Stomach (tissue), 9 donors: Measurements from ENCODE around the gene IGSF21. TPM values are rescaled to one million over a fixed set of nuclear protein-coding genes. Genes with fewer than 3 reads are reported as not detected.
A peak's percentile ranks its signal among the peaks of the same experiment; 100 is the strongest.

Source experiments
- DNase-seq, 2 donors: peaks; one replicate each; pipeline versions ENCODE4 v3.0.0 to v3.0.0-alpha.2; 2013 to 2019
- H3K27ac ChIP-seq, 5 donors: fragments of 200-600 bp in 4 of 5; sonication (generic) in 4 of 5; one replicate each; pipeline ENCODE4 v1.5.1; 2013 to 2019; ENCODE audit warnings: mild to moderate bottlenecking in 1 of 5, moderate library complexity in 1 of 5
- H3K27me3 ChIP-seq, 3 donors: fragments of 200-600 bp; sonication (generic); one replicate each; pipeline ENCODE4 v1.5.1; 2017 to 2019; ENCODE audit warnings: mixed run types in 1 of 3
- H3K36me3 ChIP-seq, 4 donors: fragments of 200-600 bp; sonication (generic); 1 replicate in 3 of 4; 2 replicates in 1 of 4; pipeline ENCODE4 v1.5.1; 2016 to 2019
- H3K4me1 ChIP-seq, 4 donors: fragments of 200-600 bp; sonication (generic); one replicate each; pipeline ENCODE4 v1.5.1; 2016 to 2019
- H3K4me3 ChIP-seq, 4 donors: fragments of 200-600 bp; sonication (generic) in 3 of 4; one replicate each; pipeline ENCODE4 v1.5.1; 2016 to 2019; ENCODE audit warnings: mild to moderate bottlenecking in 1 of 4
- H3K9me3 ChIP-seq, 4 donors: fragments of 200-600 bp; sonication (generic); one replicate each; pipeline ENCODE4 v1.5.1; 2016 to 2019
- CTCF ChIP-seq, 7 experiments: fragments of 450-650 bp in 4 of 7; fragments of 200-600 bp in 3 of 7; sonication (generic) in 3 of 7; IDR thresholded peaks; one replicate each; pipeline ENCODE4 v1.5.1; 2016 to 2019; ENCODE audit warnings: antibody characterized with exemption in 7 of 7, control low read depth in 2 of 7, mild to moderate bottlenecking in 1 of 7
- EP300 ChIP-seq: sonication (generic); formaldehyde crosslinking; IDR thresholded peaks from one replicate; pipeline ENCODE4 v1.6.1; 2017; ENCODE audit warnings: antibody characterized with exemption
- POLR2A ChIP-seq, 4 donors: fragments of 450-650 bp; IDR thresholded peaks; one replicate each; pipeline ENCODE4 v1.6.1; 2016; ENCODE audit warnings: antibody characterized with exemption in 4 of 4, control low read depth in 2 of 4, mild to moderate bottlenecking in 1 of 4, moderate library complexity in 1 of 4
- POLR2AphosphoS5 ChIP-seq, 3 donors: sonication (generic); formaldehyde crosslinking; IDR thresholded peaks; one replicate each; pipeline ENCODE4 v1.6.1; 2016; ENCODE audit warnings: antibody characterized with exemption in 3 of 3
- WGBS, 5 donors: extraction: QIAGEN DNeasy Blood & Tissue Kit in 3 of 5; methylation state at CpG; one replicate each; pipeline versions ENCODE4 v1.1.5 to v1.1.7; 2013 to 2018; 5-methylcytosine and 5-hydroxymethylcytosine counted together
- intact Hi-C: fragments of 100-400 bp; cut with DNase I; formaldehyde crosslinking; loops from one replicate; pipeline ENCODE4 v1.15.1; 2023; ENCODE audit warnings: low total_unique reads
- polyA plus RNA-seq, 3 donors: library from polyadenylated mRNA; stranded (reverse); fragments of 200-250 nt; gene quantifications; one replicate each; pipeline ENCODE4 v1.2.3, GENCODE V29; 2013
- total RNA-seq, 5 donors: library from RNA; depleted of rRNA; stranded (reverse); fragments of >200 nt; gene quantifications; one replicate each; pipeline versions ENCODE4 v1.1.0 to v1.2.3, GENCODE V29; 2014 to 2016
- donor health status: healthy with polysubstance abuse.
- donor health status: Bipolar disorder and iron deficiency.
- donor health status: healthy.

Gene IGSF21
- total and polyA plus RNA-seq, 8 donors, result 0.25 to 2.0 (median 1.1) TPM; not detected in 3

- intact Hi-C loops, result no loop called here
- no peak for TF ChIP-seq CTCF (IDR thresholded peaks at IDR 0.05)
- no peak for TF ChIP-seq POLR2AphosphoS5 (IDR thresholded peaks at IDR 0.05)
- H3K4me1 ChIP-seq, result no peaks in the 10 kb centered on the region
Observed at GRCh38 chr1:18191481-18192155, 84.0 kb downstream of the IGSF21 start.

GRCh38 chr1:18192182-18192581 is 84.6 kb downstream of the IGSF21 start:
- no peak overlapping the region for H3K4me3 ChIP-seq
- DNase-seq, result no peak
- TF ChIP-seq POLR2A (IDR thresholded peaks at IDR 0.05) (no peak), EP300 (no peak)
- no peaks in the 10 kb centered on the region for H3K4me1 ChIP-seq
- intact Hi-C loops, result no loop called here
- H3K36me3 ChIP-seq, result no peaks in the 10 kb centered on the region
- no peak overlapping the region for H3K27ac ChIP-seq
- H3K27me3 ChIP-seq, result peaks cover 4 to 62% (median 26%) of the 10 kb centered on the region in 3 donors
- H3K9me3 ChIP-seq, result no peaks in the 10 kb centered on the region
- 50 to 72% (median 62%) methylated on average over 4 of the region's 4 CpGs for WGBS, 5 donors

More at GRCh38 chr1:18191481-18192155, 84.0 kb downstream of the IGSF21 start:
- H3K27ac ChIP-seq, result no peak overlapping the region
- H3K9me3 ChIP-seq, result no peaks in the 10 kb centered on the region
- 60 to 68% (median 66%) methylated on average over 17 to 18 of the region's 18 CpGs for WGBS, 5 donors
- no peak for DNase-seq
- no peaks in the 10 kb centered on the region for H3K36me3 ChIP-seq
- H3K27me3 ChIP-seq, result peaks cover 4 to 60% (median 20%) of the 10 kb centered on the region in 3 donors
- H3K4me3 ChIP-seq, result no peak overlapping the region

- Histone ChIP-seq H3K27ac (no peak overlapping the region), H3K27me3 (peaks cover 4 to 69% (median 32%) of the 10 kb centered on the region in 3 donors), H3K4me1 (no peaks in the 10 kb centered on the region), H3K36me3 (no peaks in the 10 kb centered on the region), H3K9me3 (no peaks in the 10 kb centered on the region), H3K4me3 (no peak overlapping the region)
- intact Hi-C loops, result no loop called here
- DNase-seq, result no peak
- TF ChIP-seq POLR2A (IDR thresholded peaks at IDR 0.05), result no peak
- TF ChIP-seq EP300, result no peak
- no peak for TF ChIP-seq POLR2AphosphoS5 (IDR thresholded peaks at IDR 0.05)
- WGBS, 5 donors, result 53 to 89% (median 81%) methylated on average over 2 of the region's 2 CpGs
Observed at GRCh38 chr1:18192974-18193373, 85.4 kb downstream of the IGSF21 start.

GRCh38 chr1:18197299-18197698 is 89.7 kb downstream of the IGSF21 start:
- intact Hi-C loops, result no loop called here
- 65 to 79% (median 70%) methylated on average over 3 of the region's 3 CpGs for WGBS, 5 donors

GRCh38 chr1:18198260-18198659 is 90.7 kb downstream of the IGSF21 start:
- 48 to 68% (median 61%) methylated on average over 10 of the region's 10 CpGs for WGBS, 5 donors
- intact Hi-C loops, result no loop called here
- peaks cover 4 to 78% (median 45%) of the 10 kb centered on the region in 3 donors for H3K27me3 ChIP-seq
- TF ChIP-seq POLR2AphosphoS5 (IDR thresholded peaks at IDR 0.05) (no peak), CTCF (IDR thresholded peaks at IDR 0.05) (no peak)
- no peaks in the 10 kb centered on the region for H3K9me3 ChIP-seq
- no peak overlapping the region for H3K27ac ChIP-seq
- peak in 1 of 2 donors; percentile 69 for DNase-seq
- no peak overlapping the region for H3K4me3 ChIP-seq
- H3K36me3 ChIP-seq, result no peaks in the 10 kb centered on the region
- H3K4me1 ChIP-seq, result peaks cover 0 to 7% (median 2%) of the 10 kb centered on the region in 4 donors

More at GRCh38 chr1:18197299-18197698, 89.7 kb downstream of the IGSF21 start:
- H3K4me1 ChIP-seq, result peaks cover 0 to 7% (median 2%) of the 10 kb centered on the region in 4 donors
- no peak overlapping the region for H3K27ac ChIP-seq
- peaks cover 4 to 72% (median 38%) of the 10 kb centered on the region in 3 donors for H3K27me3 ChIP-seq
- no peaks in the 10 kb centered on the region for H3K9me3 ChIP-seq
- TF ChIP-seq EP300 (no peak), POLR2AphosphoS5 (IDR thresholded peaks at IDR 0.05) (no peak), POLR2A (IDR thresholded peaks at IDR 0.05) (no peak), CTCF (IDR thresholded peaks at IDR 0.05) (no peak)
- no peak for DNase-seq
- no peak overlapping the region for H3K4me3 ChIP-seq
- no peaks in the 10 kb centered on the region for H3K36me3 ChIP-seq
